ENCODE measurements around the gene PLD4.

Gene PLD4

DNA sequence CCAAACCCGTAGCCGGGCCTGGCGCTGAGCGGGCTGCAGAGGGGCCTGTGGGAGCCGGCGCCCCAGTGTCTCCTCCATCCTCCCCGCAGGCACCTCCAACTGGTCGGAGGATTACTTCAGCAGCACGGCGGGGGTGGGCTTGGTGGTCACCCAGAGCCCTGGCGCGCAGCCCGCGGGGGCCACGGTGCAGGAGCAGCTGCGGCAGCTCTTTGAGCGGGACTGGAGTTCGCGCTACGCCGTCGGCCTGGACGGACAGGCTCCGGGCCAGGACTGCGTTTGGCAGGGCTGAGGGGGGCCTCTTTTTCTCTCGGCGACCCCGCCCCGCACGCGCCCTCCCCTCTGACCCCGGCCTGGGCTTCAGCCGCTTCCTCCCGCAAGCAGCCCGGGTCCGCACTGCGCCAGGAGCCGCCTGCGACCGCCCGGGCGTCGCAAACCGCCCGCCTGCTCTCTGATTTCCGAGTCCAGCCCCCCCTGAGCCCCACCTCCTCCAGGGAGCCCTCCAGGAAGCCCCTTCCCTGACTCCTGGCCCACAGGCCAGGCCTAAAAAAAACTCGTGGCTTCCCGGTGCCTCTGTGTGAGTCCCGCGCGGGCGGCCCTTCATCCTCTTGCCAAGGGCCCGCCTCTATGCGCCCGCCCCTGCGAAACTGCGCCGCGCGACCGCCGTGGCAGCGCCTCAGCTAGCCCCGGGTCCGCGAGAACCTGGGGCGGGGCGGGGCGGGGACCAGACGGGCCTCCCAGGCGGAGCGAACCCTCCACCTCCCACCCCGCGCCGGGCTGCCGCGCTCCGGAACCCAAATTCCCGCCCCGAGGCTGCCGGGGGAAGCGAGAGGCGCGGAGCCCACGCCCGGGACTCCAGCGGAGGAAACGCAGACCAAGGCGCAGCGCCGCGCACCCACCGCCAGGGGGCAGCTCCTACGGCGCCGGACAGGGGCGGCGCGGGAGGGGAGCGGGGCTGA, 8.3 kb downstream of the PLD4 start:
- TF ChIP-seq, protein P1, sequence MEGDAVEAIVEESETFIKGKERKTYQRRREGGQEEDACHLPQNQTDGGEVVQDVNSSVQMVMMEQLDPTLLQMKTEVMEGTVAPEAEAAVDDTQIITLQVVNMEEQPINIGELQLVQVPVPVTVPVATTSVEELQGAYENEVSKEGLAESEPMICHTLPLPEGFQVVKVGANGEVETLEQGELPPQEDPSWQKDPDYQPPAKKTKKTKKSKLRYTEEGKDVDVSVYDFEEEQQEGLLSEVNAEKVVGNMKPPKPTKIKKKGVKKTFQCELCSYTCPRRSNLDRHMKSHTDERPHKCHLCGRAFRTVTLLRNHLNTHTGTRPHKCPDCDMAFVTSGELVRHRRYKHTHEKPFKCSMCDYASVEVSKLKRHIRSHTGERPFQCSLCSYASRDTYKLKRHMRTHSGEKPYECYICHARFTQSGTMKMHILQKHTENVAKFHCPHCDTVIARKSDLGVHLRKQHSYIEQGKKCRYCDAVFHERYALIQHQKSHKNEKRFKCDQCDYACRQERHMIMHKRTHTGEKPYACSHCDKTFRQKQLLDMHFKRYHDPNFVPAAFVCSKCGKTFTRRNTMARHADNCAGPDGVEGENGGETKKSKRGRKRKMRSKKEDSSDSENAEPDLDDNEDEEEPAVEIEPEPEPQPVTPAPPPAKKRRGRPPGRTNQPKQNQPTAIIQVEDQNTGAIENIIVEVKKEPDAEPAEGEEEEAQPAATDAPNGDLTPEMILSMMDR (IDR thresholded peaks at IDR 0.05; ENCODE audit: insufficient read depth, low read depth, low read length, missing control alignments): peak; percentile 51
- DNase-seq (ENCODE audit: low read depth): peak; percentile 69
- peak overlapping the region; percentile 29 for H3K4me3 ChIP-seq (ENCODE audit: low read length)

DNA sequence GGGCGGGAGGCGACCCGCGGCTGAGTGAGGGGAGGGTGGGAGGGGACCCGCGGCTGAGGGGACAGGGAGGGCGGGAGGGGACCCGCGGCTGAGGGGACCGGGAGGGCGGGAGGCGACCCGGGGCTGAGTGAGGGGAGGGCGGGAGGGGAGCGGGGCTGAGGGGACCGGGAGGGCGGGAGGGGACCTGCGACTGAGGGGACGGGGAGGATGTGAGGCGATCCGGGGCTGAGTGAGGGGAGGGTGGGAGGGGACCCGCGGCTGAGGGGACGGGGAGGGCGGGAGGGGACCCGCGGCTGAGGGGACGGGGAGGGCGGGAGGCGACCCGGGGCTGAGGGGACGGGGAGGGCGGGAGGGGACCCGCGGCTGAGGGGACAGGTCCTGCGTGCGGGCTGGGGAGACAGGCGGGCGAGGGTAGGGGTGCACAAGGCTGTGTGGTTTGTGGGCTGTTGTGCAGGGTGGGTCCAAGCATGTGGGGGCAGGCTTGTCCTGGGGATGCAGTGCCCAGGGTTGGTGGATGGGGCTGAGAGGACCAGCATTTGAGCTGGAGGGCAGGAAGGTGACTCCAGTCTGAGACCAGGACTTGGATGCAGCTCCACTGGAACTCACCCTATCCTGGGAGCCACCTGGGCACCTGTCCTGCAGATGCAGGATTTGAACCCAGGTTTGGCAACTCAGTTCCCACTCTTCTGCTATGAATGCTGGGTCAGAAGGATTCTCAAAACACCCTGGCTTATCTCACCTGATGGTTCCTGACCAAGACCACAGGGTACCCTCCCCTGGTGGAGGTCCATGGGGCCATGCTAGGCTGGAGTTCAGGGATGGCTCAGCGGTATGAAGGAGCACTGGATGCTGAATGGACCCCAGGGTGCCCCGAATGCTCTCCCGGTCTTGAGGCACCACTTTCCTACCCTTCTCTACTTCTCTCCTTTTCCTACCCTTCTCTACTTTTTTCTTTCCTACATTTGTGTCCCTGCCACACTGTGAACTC, 9.4 kb downstream of the PLD4 start:
- peak overlapping the region; percentile 24 for H3K4me3 ChIP-seq (ENCODE audit: low read length)
- peak; percentile 24 for DNase-seq (ENCODE audit: low read depth)
- TF ChIP-seq, protein P1 (IDR thresholded peaks at IDR 0.05; ENCODE audit: insufficient read depth, low read depth, low read length, missing control alignments): no peak

DNA sequence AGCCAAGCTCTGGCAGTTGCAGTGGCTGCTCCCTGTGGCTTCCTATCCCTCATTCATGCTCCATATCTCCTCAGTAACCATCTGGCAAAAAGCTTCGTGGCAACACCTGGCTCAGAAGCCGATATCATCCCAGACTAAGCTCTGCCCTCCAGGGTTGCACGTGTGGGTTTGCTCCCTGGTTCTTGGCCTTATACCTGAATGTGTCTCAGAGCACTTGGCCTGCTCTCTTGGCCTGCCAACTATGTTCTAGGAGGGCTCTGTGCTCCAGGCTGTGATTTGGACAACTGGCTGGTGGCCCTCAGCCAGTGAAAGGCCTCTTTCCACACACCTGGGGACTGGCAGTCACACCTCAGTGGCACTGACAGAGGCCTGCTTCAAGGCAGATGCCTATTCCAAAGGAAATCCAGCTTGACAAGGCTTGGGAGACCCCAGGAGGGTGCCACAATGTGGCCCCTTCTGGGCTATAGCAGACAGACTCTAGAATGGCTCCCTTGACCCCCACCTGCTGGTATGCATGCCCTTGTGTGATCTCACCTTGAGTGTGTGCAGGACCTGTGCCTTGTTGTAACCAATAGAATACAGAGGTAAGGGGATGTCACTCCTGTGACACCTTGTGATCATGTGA, 10.5 kb downstream of the PLD4 start:
- TF ChIP-seq, protein P1 (IDR thresholded peaks at IDR 0.05; ENCODE audit: insufficient read depth, low read depth, low read length, missing control alignments): no peak
- H3K4me3 ChIP-seq (ENCODE audit: low read length): no peak overlapping the region
- DNase-seq (ENCODE audit: low read depth): peak; percentile 28

DNA sequence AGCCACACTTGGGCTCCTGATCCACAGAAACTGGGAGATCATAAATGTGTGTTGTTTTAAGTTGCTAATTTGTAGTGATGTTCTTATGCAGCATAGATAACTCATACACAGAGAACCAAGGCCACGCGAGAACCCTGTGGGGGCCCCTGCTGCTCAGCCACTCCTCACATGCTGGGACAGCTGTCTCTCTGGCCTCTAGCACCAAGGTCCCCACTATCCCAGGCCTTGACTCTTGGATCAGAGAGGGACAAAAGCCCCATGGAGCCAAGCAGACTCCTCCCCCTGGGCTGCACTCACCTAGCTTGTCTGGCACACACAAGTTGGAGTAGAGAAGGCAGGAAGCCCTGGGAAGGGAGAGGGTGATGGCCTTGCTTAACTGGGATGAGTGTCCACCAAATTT, 11.3 kb downstream of the PLD4 start:
- TF ChIP-seq, protein P1 (IDR thresholded peaks at IDR 0.05; ENCODE audit: insufficient read depth, low read depth, low read length, missing control alignments): no peak

DNA sequence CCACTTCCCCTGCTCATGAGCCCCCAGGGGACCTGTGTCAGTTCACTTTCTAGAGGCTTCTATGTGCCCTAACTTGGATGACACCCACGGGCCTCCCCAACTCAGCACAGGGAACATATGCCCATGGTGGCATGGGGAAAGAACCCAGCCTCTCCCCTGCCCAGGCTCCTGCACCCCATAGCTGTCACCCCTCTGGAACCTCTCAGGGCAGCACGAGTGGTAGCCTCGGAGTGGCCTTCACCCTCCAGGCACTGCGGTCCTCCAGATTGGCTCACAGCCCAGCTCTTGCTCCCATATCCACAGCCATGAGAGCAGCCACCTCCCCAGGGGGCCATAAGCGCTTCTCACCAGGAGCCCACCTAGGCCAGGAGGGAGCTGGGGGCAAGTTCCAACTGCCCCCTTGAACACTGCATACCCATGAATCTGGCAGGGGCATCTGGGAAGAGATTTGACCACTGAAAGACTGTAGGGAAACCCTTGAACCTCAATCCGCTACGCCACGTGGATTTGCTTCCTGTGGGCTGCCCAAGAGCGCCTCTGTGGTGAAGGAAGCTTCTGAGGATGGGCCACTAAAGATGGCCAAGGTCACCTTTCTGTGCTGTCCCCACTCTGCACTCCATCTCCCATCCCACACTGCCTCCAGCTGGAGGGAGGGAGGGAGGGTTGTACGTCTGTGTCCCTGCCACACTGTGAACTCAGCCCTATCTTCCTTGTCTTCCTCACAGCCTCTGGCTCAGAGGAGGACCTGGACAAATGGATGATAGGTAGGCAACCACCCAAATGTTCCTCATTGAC, 11.9 kb downstream of the PLD4 start:
- H3K4me3 ChIP-seq (ENCODE audit: low read length): no peak overlapping the region
- TF ChIP-seq, protein P1 (IDR thresholded peaks at IDR 0.05; ENCODE audit: insufficient read depth, low read depth, low read length, missing control alignments): no peak
- peak; percentile 17 for DNase-seq (ENCODE audit: low read depth)

More for the DNA sequence above, 11.3 kb downstream of the PLD4 start:
- no peak overlapping the region for H3K4me3 ChIP-seq (ENCODE audit: low read length)
- DNase-seq (ENCODE audit: low read depth): peak; percentile 46

DNA sequence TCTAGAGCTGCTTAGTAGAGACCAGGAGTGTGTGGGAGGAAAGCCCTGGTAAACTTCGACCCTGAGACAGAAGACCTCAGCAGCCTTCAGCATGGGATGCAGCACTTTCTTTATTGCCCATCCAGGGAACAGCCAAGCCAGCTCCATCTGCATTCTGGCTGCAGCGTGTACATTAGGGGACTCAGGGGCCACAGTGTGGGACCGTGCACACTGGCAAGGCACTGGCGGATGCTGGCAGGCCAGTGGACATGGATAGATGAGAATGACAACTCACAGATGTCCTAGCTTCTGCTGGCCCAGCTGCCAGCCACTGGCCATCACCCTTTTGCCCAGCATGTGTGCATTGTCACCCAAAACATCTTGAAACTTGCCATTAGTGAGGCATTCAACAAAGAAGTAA, 12.5 kb downstream of the PLD4 start:
- H3K4me3 ChIP-seq (ENCODE audit: low read length): no peak overlapping the region
- TF ChIP-seq, protein P1 (IDR thresholded peaks at IDR 0.05; ENCODE audit: insufficient read depth, low read depth, low read length, missing control alignments): no peak
- no peak for DNase-seq (ENCODE audit: low read depth)
